Astrocyte of the spinal cord (primary cell): ENCODE results near the gene ANKRD1.

Experiments
- DNase-seq: peaks from one replicate; pipeline ENCODE4 v3.0.0; 2011; ENCODE audit warnings: low read depth, low spot score
- H3K4me3 ChIP-seq: 2 replicates; pipeline ENCODE4 v1.5.1; 2011; ENCODE audit warnings: low read depth, mild to moderate bottlenecking, low read length, moderate library complexity
- CTCF ChIP-seq: IDR thresholded peaks from 2 replicates; pipeline ENCODE4 v1.5.1; 2012; ENCODE audit warnings: low read depth, mild to moderate bottlenecking, low read length, inconsistent platforms
- in situ Hi-C: cut with HindIII; loops from 2 replicates; pipeline ENCODE4 v1.10.0; 2017; ENCODE audit warnings: low sequenced_read_pairs

The ANKRD1 gene

GRCh38 chr10:90862908-90863514, 57.9 kb downstream of the ANKRD1 start:
- in situ Hi-C loops, result no loop called here
- peak; percentile 80 for TF ChIP-seq CTCF
- H3K4me3 ChIP-seq, result no peak overlapping the region
- DNase-seq, result peak; percentile 59
